Measurements from ENCODE around the gene RNMT. TPM values are rescaled to one million over a fixed set of nuclear protein-coding genes. Genes with fewer than 3 reads are reported as not detected.
"Not testable (repeated sequence)": the region's sequence is repeated elsewhere in the genome, so short reads cannot be mapped to it uniquely, and the experiment has no call there.

RNMT gene
- total RNA-seq, 1 donor from 2014 or later = 6.4 TPM

DNA sequence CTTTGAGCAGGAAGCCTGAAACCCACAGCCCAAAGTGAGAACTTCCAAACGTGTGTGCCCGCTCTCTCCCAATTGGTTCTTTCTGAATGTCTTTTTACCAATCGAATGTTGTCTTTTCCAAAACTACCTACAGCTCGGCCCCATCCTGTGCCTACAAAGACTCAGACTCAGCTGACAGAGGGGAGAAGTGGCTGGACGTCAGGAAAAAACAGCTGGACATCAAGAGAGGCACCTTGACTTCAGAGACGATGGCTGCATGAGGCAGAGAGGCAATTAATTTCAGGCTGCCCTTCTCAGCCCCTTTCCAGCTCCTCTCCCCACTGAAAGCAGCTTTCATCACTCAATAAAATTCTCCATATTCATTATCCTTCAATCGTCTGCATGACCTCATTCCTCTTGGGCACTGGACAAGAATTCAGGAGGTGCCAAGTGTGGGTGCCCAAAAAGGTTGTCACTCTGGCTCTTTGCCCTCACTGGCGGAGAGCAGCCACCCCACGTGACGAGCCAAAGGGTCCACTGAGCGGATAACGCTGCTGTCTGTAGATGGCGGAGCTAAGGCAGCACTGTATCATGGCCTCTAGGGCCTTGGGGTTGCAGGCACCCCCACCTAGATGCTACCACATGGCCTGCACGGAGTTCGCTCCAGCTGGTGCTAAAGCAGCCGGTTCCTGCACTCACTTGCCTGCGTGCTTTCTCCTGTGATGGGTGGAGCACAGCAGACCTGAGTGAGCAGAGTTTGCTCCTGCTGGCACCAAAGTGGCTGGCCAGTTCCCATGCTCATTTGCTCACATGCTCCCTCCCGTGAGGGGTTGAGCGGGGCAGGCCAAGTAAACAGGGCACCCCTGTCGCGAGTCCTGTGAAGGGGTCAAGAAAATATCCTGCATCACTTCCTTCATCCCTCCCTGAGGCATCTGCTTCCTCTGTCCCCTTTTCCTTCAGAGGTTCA, 38.0 kb upstream of the RNMT start:
- no peak for DNase-seq (ENCODE audit: low spot score in 2 of 2)
- no peak overlapping the region for H3K4me3 ChIP-seq
- H3K36me3 ChIP-seq = no peaks in the 10 kb centered on the region
- no peak overlapping the region for H3K27ac ChIP-seq
- H3K4me1 ChIP-seq = no peaks in the 10 kb centered on the region
- no peaks in the 10 kb centered on the region for H3K27me3 ChIP-seq
- TF ChIP-seq, protein P1, sequence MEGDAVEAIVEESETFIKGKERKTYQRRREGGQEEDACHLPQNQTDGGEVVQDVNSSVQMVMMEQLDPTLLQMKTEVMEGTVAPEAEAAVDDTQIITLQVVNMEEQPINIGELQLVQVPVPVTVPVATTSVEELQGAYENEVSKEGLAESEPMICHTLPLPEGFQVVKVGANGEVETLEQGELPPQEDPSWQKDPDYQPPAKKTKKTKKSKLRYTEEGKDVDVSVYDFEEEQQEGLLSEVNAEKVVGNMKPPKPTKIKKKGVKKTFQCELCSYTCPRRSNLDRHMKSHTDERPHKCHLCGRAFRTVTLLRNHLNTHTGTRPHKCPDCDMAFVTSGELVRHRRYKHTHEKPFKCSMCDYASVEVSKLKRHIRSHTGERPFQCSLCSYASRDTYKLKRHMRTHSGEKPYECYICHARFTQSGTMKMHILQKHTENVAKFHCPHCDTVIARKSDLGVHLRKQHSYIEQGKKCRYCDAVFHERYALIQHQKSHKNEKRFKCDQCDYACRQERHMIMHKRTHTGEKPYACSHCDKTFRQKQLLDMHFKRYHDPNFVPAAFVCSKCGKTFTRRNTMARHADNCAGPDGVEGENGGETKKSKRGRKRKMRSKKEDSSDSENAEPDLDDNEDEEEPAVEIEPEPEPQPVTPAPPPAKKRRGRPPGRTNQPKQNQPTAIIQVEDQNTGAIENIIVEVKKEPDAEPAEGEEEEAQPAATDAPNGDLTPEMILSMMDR (IDR thresholded peaks at IDR 0.05) = no peak
- no peaks in the 10 kb centered on the region for H3K9me3 ChIP-seq
- intact Hi-C loops (cut with DNase I) = no loop called here

- H3K9me3 ChIP-seq; H3K4me1 ChIP-seq; H3K27ac ChIP-seq; H3K27me3 ChIP-seq; H3K4me3 ChIP-seq; H3K36me3 ChIP-seq; intact Hi-C loops (cut with DNase I); DNase-seq (ENCODE audit: low spot score in 2 of 2): not testable (repeated sequence)
These were observed 36.4 kb upstream of the RNMT start for GRCh38 chr18:13690060-13690459.

DNA sequence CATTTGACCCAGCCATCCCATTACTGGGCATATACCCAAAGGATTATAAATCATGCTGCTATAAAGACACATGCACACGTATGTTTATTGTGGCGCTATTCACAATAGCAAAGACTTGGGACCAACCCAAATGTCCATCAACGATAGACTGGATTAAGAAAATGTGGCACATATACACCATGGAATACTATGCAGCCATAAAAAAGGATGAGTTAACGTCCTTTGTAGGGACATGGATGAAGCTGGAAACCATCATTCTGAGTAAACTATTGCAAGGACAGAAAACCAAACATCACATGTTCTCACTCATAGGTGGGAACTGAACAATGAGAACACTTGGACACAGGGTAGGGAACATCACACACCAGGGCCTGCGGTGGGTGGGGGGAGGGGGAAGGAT, 31.1 kb upstream of the RNMT start:
- H3K27ac ChIP-seq; intact Hi-C loops (cut with DNase I): not testable (repeated sequence)

GRCh38 chr18:13696961-13697360, 29.5 kb upstream of the RNMT start:
- no peaks in the 10 kb centered on the region for H3K27me3 ChIP-seq
- peaks cover 0 to 13% of the 10 kb centered on the region in 2 donors for H3K9me3 ChIP-seq
- H3K36me3 ChIP-seq = no peaks in the 10 kb centered on the region
- TF ChIP-seq, protein P1 (IDR thresholded peaks at IDR 0.05) = no peak
- intact Hi-C loops (cut with DNase I) = no loop called here
- H3K27ac ChIP-seq = no peak overlapping the region
- no peaks in the 10 kb centered on the region for H3K4me1 ChIP-seq
- no peak overlapping the region for H3K4me3 ChIP-seq
- DNase-seq (ENCODE audit: low spot score in 2 of 2) = no peak

More for the DNA sequence above, 31.1 kb upstream of the RNMT start:
- H3K36me3 ChIP-seq; H3K4me3 ChIP-seq; DNase-seq (ENCODE audit: low spot score in 2 of 2); H3K27me3 ChIP-seq; H3K9me3 ChIP-seq; H3K4me1 ChIP-seq: not testable (repeated sequence)

DNA sequence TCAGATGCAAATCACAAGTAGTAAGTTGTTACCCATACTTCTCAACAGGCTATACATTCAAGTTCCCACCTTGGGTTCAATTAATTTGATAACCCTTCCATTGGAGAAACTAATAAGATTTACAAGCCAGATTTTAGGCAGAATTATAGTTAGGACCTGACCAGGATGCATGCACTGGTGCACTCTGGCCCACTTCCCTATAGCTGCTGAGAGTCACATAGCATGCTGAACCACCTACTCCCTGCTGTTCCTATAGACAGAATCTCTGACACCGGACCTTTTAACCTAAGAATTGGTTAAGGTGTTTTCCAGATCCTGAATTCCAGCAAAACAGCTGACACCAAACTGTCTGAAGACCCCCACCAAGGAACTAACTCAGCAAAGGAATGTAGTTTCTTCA, 26.3 kb upstream of the RNMT start:
- DNase-seq (ENCODE audit: low spot score in 2 of 2) = no peak
- peaks cover 0 to 13% of the 10 kb centered on the region in 2 donors for H3K9me3 ChIP-seq
- H3K4me3 ChIP-seq = no peak overlapping the region
- TF ChIP-seq, protein P1 (IDR thresholded peaks at IDR 0.05) = no peak
- intact Hi-C loops (cut with DNase I) = no loop called here
- H3K4me1 ChIP-seq = no peaks in the 10 kb centered on the region
- H3K36me3 ChIP-seq = no peaks in the 10 kb centered on the region
- H3K27me3 ChIP-seq = no peaks in the 10 kb centered on the region
- no peak overlapping the region for H3K27ac ChIP-seq

DNA sequence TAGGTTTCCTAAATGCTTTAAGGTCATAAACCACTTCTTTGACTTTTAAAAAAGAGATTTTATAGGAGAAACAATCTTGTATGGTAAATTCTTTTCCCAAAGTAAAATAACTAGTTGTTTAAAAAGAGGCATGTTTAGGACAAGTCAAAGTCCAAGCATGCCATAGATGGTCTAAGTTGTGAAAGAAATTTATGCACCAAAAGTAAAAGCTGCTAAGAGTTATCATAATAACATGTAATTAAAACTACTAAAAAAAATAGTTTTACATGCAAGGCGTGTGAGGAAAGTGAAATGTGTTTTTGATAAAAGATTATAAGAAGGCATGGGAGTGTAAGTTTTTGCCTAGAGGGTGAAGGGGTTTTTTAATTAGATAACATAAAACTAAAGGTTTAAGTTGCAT, 22.6 kb upstream of the RNMT start:
- Histone ChIP-seq H3K4me1 (no peaks in the 10 kb centered on the region), H3K4me3 (no peak overlapping the region), H3K9me3 (peaks cover 0 to 13% of the 10 kb centered on the region in 2 donors), H3K27me3 (no peaks in the 10 kb centered on the region), H3K36me3 (no peaks in the 10 kb centered on the region), H3K27ac (no peak overlapping the region)
- intact Hi-C loops (cut with DNase I) = no loop called here
- TF ChIP-seq, protein P1 (IDR thresholded peaks at IDR 0.05) = no peak
- no peak for DNase-seq (ENCODE audit: low spot score in 2 of 2)
